Endothelial cell of umbilical vein (primary cell): ENCODE results near the gene FPGS. TPM values are rescaled to one million over a fixed set of nuclear protein-coding genes. Genes with fewer than 3 reads are reported as not detected.

Source experiments
- BruUV-seq: library from RNA; stranded (reverse); fragments of 400-500 nt; replicated peaks from 2 replicates; lab custom pipeline; 2021; lab: Mats Ljungman, UMichigan
- CTCF ChIA-PET: fragments of 300-600, 350-600 bp; sonication (Branson Sonifier 250); formaldehyde crosslinking; loops from one replicate; lab custom pipeline; 2021; ENCODE audit warnings: antibody characterized with exemption, inconsistent platforms; lab: Charles Lee
- POLR2A ChIA-PET: fragments of 300-600, 350-600 bp; sonication (Branson Sonifier 250); formaldehyde crosslinking; loops from one replicate; lab custom pipeline; 2021; ENCODE audit warnings: antibody characterized with exemption, inconsistent platforms; lab: Charles Lee
- DNase-seq: peaks from one replicate; pipeline ENCODE4 v3.0.0-alpha.2; 2011; ENCODE audit warnings: low read depth, low spot score
- FAIRE-seq: peaks from 2 replicates; lab custom pipeline; 2011; peaks lifted over from hg19 to GRCh38; lab: Jason Lieb, UNC
- H2AFZ ChIP-seq: 2 replicates; pipeline ENCODE4 v1.6.0; 2012; ENCODE audit warnings: low read depth, low read length, control low read depth, inconsistent platforms
- H3K27ac ChIP-seq: 2 replicates; pipeline ENCODE4 v1.5.1; 2011; ENCODE audit warnings: low read depth, mild to moderate bottlenecking, control low read depth, low read length, moderate library complexity; ENCODE audit not compliant: insufficient read depth
- H3K27me3 ChIP-seq, 2 experiments: 2 replicates each; pipeline versions ENCODE4 v1.6.0 to v1.6.1; 2011; ENCODE audit warnings: low read length in 2 of 2, mixed read lengths in 1 of 2; ENCODE audit not compliant: control insufficient read depth in 2 of 2, insufficient read depth in 2 of 2
- H3K36me3 ChIP-seq, 2 experiments: 2 replicates in 1 of 2; 3 replicates in 1 of 2; pipeline ENCODE4 v1.5.1; 2011; ENCODE audit warnings: low read length in 2 of 2, mild to moderate bottlenecking in 1 of 2, moderate library complexity in 1 of 2; ENCODE audit not compliant: control insufficient read depth in 2 of 2, insufficient read depth in 2 of 2; ENCODE audit errors: extremely low read depth in 1 of 2
- H3K4me1 ChIP-seq: 3 replicates; pipeline ENCODE4 v1.5.1; 2011; ENCODE audit warnings: mild to moderate bottlenecking, low read length; ENCODE audit not compliant: control insufficient read depth, insufficient read depth; ENCODE audit errors: extremely low read depth
- H3K4me2 ChIP-seq: 2 replicates; pipeline ENCODE4 v1.6.1; 2011; ENCODE audit warnings: low read length, control low read depth, mixed read lengths; ENCODE audit not compliant: insufficient read depth
- H3K4me3 ChIP-seq, 3 experiments: fragments of 200-600 bp in 1 of 3; sonication (generic), shearing (Covaris generic) in 1 of 3; replicated peaks in 1 of 3; 2 replicates each; pipeline ENCODE4 v1.5.1; 2011 to 2016; ENCODE audit warnings: control low read depth in 3 of 3, low read length in 3 of 3, mild to moderate bottlenecking in 2 of 3, inconsistent platforms in 1 of 3, low read depth in 1 of 3, moderate library complexity in 1 of 3; ENCODE audit not compliant: insufficient read depth in 1 of 3
- H3K79me2 ChIP-seq: 2 replicates; pipeline ENCODE4 v1.6.0; 2012; ENCODE audit warnings: low read length, inconsistent platforms; ENCODE audit not compliant: control insufficient read depth, insufficient read depth
- H3K9ac ChIP-seq: replicated peaks from 2 replicates; pipeline ENCODE3; 2011; ENCODE audit warnings: low read length, control low read depth; ENCODE audit not compliant: insufficient read depth; ENCODE audit errors: extremely low read depth
- H3K9me1 ChIP-seq: replicated peaks from 3 replicates; pipeline ENCODE4 v1.6.0; 2011; ENCODE audit warnings: mild to moderate bottlenecking, low read length; ENCODE audit not compliant: control insufficient read depth, insufficient read depth; ENCODE audit errors: extremely low read depth
- H3K9me3 ChIP-seq: replicated peaks from 2 replicates; pipeline ENCODE4 v1.5.1; 2012; ENCODE audit warnings: low read length, inconsistent platforms; ENCODE audit not compliant: control insufficient read depth, insufficient read depth
- H4K20me1 ChIP-seq: replicated peaks from 2 replicates; pipeline ENCODE3; 2011; ENCODE audit warnings: mild to moderate bottlenecking, low read length; ENCODE audit not compliant: control insufficient read depth, insufficient read depth; ENCODE audit errors: extremely low read depth
- GATA2 ChIP-seq: IDR thresholded peaks from 2 replicates; pipeline ENCODE4 v1.7.0; 2011; ENCODE audit warnings: low read depth, mild to moderate bottlenecking, moderate library complexity, mixed read lengths, low read length; ENCODE audit not compliant: insufficient read length, insufficient read depth
- JUN ChIP-seq: IDR thresholded peaks from 2 replicates; pipeline ENCODE4 v1.6.1; 2011; ENCODE audit warnings: borderline replicate concordance, low read depth; ENCODE audit not compliant: insufficient read length, insufficient read depth
- MYC ChIP-seq: IDR thresholded peaks from one replicate; pipeline ENCODE4 v1.6.1; 2011; ENCODE audit warnings: mild to moderate bottlenecking, low read depth, low read length
- POLR2A ChIP-seq: IDR thresholded peaks from 2 replicates; pipeline ENCODE4 v1.6.1; 2012; ENCODE audit warnings: low read depth, mild to moderate bottlenecking, control low read depth, low read length
- POLR2AphosphoS5 ChIP-seq: IDR thresholded peaks from 2 replicates; pipeline ENCODE4 v1.6.1; 2012; ENCODE audit warnings: low read depth, mild to moderate bottlenecking, control low read depth, low read length, moderate library complexity; ENCODE audit not compliant: insufficient read depth
- dilution Hi-C: fragments of 300-500 bp; cut with MboI; formaldehyde crosslinking; loops from one replicate; pipeline ENCODE4 v1.15.0; 2019; ENCODE audit warnings: low sequenced_read_pairs; ENCODE audit not compliant: extremely low pct_ligation_motif_present
- intact Hi-C: fragments of 100-400 bp; cut with micrococcal nuclease; formaldehyde crosslinking; loops from one replicate; pipeline ENCODE4 v1.10.0; 2022
- polyA plus RNA-seq, 4 experiments: library from polyadenylated mRNA; depleted of rRNA in 3 of 4; stranded (reverse) in 3 of 4; unstranded in 1 of 4; fragments of >200 nt; gene quantifications; 2 replicates each; pipeline versions ENCODE4 v1.2.1 to v1.2.3, GENCODE V29; 2011 to 2012; ENCODE audit warnings: missing spikeins in 1 of 4
- total RNA-seq: library from RNA; stranded (reverse); gene quantifications from 2 replicates; pipeline ENCODE4 v1.2.3, GENCODE V29; 2021
- TF ChIP-seq, protein P1 (sequence below), 2 donors: IDR thresholded peaks; 1 replicate in 1 of 2; 2 replicates in 1 of 2; pipeline ENCODE4 v1.5.1; 2011; ENCODE audit warnings: low read length in 2 of 2, mild to moderate bottlenecking in 2 of 2, moderate library complexity in 2 of 2, control low read depth in 1 of 2, inconsistent platforms in 1 of 2, low read depth in 1 of 2; ENCODE audit not compliant: insufficient read depth in 1 of 2; ENCODE audit errors: extremely low read depth in 1 of 2

The FPGS gene
- total and polyA plus RNA-seq, 2 donors (not counting 3 experiments of a cell fraction or from before 2014, with no cell fraction given): 77.7 to 90.2 TPM

DNA sequence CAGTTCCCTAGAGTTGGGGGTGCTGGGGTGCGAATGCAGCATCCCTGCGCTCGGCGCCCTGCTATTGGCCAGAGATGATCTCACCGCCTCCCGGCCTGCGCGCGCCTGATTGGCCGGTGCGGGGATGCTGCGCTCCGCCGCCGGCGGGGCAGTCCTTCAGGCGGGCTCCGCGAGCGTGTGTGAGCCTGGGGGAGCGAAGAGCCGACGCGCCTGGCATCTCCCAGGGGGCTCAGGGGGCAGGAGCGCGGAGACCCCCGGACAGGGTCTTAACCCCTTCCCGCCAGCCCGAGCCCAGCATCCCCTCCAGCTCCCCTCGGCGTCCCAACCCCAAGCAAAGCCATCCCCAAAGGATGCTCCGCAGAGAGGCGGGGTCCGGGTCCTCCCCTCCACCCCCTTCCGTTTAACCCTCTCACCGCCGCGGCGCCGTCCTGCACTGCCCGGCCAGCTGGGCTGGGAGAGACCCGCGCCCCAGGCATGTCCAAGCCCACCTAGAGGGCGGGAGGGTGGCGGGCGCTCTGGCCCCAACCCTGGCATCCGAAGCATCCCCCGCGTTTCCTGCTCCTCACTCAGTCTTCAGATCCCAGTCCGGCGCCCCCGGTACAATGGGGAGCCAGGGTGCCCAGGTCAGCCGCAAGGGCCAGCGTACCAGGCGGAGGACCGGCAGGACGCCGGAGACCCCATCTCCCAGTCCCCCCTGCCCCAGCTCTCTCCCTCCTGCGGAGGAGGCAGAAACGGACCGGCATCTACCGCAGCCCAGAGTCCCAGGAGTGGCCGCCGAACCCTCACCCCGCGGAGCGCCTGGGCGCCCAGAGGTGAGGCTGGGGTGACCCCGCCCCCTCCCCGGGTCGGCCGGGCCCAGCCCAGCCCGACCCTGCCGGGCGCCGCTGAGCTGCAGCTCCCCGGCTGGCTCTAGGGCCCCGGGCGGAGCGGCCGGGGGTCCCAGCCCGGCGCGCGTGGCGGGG is 48.3 kb upstream of the FPGS start:
- Histone ChIP-seq H3K79me2 (peaks cover 42% of the 10 kb centered on the region), H3K9ac (no peak overlapping the region), H3K4me3 (no peak overlapping the region), H3K27ac (no peak overlapping the region), H4K20me1 (peaks cover 3% of the 10 kb centered on the region), H3K4me2 (no peak overlapping the region), H3K9me3 (no peaks in the 10 kb centered on the region), H3K27me3 (no peaks in the 10 kb centered on the region), H3K9me1 (no peaks in the 10 kb centered on the region), H3K36me3 (peaks cover 13 to 35% of the 10 kb centered on the region in 2 experiments), H2AFZ (no peak overlapping the region), H3K4me1 (peaks cover 12% of the 10 kb centered on the region)
- CTCF ChIA-PET: interaction anchor here (1.1 to 1.4 kb wide), 4 partner anchors 19 to 251 kb away, joined by 3 to 4 read pairs (median 3); partner anchors contain the start of gene TOR2A
- BruUV-seq: no TSS peak
- POLR2A ChIA-PET: interaction anchor here (1.6 kb wide), 1 partner anchor 17 kb away, joined by 5 read pairs; no protein-coding TSS in a partner anchor
- intact Hi-C loops (loop anchor here (2.0 kb wide), 1 partner anchor 16 kb away; no protein-coding TSS in a partner anchor), dilution Hi-C loops (no loop called here)
- FAIRE-seq (no peak), DNase-seq (no peak)
- TF ChIP-seq POLR2AphosphoS5 (no peak), GATA2 (no peak), POLR2A (no peak), MYC (no peak), JUN (no peak)
- TF ChIP-seq, protein P1, sequence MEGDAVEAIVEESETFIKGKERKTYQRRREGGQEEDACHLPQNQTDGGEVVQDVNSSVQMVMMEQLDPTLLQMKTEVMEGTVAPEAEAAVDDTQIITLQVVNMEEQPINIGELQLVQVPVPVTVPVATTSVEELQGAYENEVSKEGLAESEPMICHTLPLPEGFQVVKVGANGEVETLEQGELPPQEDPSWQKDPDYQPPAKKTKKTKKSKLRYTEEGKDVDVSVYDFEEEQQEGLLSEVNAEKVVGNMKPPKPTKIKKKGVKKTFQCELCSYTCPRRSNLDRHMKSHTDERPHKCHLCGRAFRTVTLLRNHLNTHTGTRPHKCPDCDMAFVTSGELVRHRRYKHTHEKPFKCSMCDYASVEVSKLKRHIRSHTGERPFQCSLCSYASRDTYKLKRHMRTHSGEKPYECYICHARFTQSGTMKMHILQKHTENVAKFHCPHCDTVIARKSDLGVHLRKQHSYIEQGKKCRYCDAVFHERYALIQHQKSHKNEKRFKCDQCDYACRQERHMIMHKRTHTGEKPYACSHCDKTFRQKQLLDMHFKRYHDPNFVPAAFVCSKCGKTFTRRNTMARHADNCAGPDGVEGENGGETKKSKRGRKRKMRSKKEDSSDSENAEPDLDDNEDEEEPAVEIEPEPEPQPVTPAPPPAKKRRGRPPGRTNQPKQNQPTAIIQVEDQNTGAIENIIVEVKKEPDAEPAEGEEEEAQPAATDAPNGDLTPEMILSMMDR (IDR thresholded peaks at IDR 0.05; ENCODE audit: extremely low read depth in 1 of 2, insufficient read depth in 1 of 2, low read depth in 1 of 2, low read length in 2 of 2): no peak
